GM18511 (cell line): ENCODE measurements around the gene CMSS1.
"Not testable (repeated sequence)": the region's sequence is repeated elsewhere in the genome, so short reads cannot be mapped to it uniquely, and the experiment has no call there.

Experiments used
- ATAC-seq: cut with Tn5 transposase; IDR thresholded peaks from one replicate; pipeline ENCODE4 v1.9.1; 2021; ENCODE audit warnings: mild to moderate bottlenecking, moderate library complexity; ENCODE audit not compliant: unreplicated experiment

CMSS1 gene

GRCh38 chr3:99817047-99817436 lies 620 bp upstream of the CMSS1 start:
- ATAC-seq, result no peak

- no peak for ATAC-seq
These were observed 1.2 kb downstream of the CMSS1 start for GRCh38 chr3:99818818-99819217.

GRCh38 chr3:99823723-99824711 lies 6.4 kb downstream of the CMSS1 start:
- no peak for ATAC-seq

GRCh38 chr3:99825004-99825640 lies 7.5 kb downstream of the CMSS1 start:
- ATAC-seq, result no peak

GRCh38 chr3:99829844-99830243 lies 12.2 kb downstream of the CMSS1 start:
- no peak for ATAC-seq

GRCh38 chr3:99833617-99834205 lies 16.0 kb downstream of the CMSS1 start:
- no peak for ATAC-seq

GRCh38 chr3:99834211-99834957 lies 16.7 kb downstream of the CMSS1 start:
- ATAC-seq, result no peak

GRCh38 chr3:99836681-99837080 lies 19.0 kb downstream of the CMSS1 start:
- ATAC-seq, result no peak

- ATAC-seq, result no peak
These were observed 20.1 kb downstream of the CMSS1 start for GRCh38 chr3:99837715-99838114.

GRCh38 chr3:99838755-99839154 lies 21.1 kb downstream of the CMSS1 start:
- no peak for ATAC-seq

- ATAC-seq, result no peak
These were observed 22.0 kb downstream of the CMSS1 start for GRCh38 chr3:99839613-99840012.

GRCh38 chr3:99841949-99842348 lies 24.3 kb downstream of the CMSS1 start:
- not testable (repeated sequence) for ATAC-seq

- peak; percentile 72 for ATAC-seq
These were observed 25.3 kb downstream of the CMSS1 start for GRCh38 chr3:99842826-99843589.

GRCh38 chr3:99843590-99844258 lies 26.1 kb downstream of the CMSS1 start:
- ATAC-seq, result peak; percentile 23

GRCh38 chr3:99845331-99845730 lies 27.7 kb downstream of the CMSS1 start:
- ATAC-seq, result no peak

GRCh38 chr3:99845999-99846398 lies 28.3 kb downstream of the CMSS1 start:
- no peak for ATAC-seq

GRCh38 chr3:99846477-99847160 lies 29.0 kb downstream of the CMSS1 start:
- no peak for ATAC-seq

GRCh38 chr3:99848433-99848832 lies 30.8 kb downstream of the CMSS1 start:
- no peak for ATAC-seq

GRCh38 chr3:99850608-99851007 lies 32.9 kb downstream of the CMSS1 start:
- ATAC-seq, result no peak
